Measurements from ENCODE around the gene ACTRT2. TPM values are rescaled to one million over a fixed set of nuclear protein-coding genes. Genes with fewer than 3 reads are reported as not detected.

Gene ACTRT2
- total RNA-seq, 4 donors from 2014 or later = not detected

DNA sequence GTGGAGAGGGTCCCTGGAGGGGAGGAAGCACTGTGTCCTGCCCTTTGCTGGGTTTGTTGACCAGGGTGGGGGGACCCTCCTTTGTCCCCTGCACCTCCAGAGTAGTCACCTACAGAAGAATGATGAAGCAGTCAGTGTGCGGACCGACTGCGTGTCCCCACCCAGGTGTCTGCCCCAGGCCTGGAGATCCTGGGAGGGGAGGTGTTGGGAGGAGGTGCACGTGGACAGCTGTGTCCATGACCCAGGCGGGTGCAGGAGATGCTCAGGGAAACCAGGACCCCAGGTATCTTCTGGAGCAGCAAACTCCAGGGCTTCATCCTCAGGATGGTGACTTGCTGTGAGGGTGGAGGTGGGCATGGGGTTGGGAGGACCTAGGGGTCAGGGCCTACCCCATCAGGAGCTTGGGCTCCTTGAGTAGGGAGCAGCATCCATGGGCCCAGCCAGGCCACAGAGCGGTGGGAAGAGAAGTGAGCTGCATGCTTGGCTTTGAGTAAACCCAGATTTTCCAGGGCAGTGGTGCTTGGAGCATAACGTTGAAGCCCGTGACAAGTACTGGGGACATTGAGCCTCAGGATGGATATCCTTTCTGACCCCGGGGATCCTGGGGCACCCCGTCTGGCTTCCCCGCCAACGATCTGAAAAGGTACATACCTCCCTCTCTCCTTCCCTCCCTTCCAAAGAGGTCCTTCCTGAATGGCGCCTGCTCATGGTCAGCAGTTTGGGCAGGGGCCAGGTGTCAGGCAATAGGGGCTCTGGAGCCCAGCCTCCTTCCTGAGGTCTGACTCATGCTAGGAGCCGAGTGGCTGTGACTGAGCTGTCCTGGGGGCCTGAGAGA, 13.7 kb downstream of the ACTRT2 start:
- no peaks in the 10 kb centered on the region for H3K9me3 ChIP-seq
- peaks cover 19 to 27% (median 26%) of the 10 kb centered on the region in 3 donors for H3K27me3 ChIP-seq
- H3K4me1 ChIP-seq = no peaks in the 10 kb centered on the region
- no peak overlapping the region for H3K27ac ChIP-seq
- no peaks in the 10 kb centered on the region for H3K36me3 ChIP-seq
- DNase-seq = no peak
- intact Hi-C loops (cut with DNase I; ENCODE audit: low total_unique reads) = no loop called here
- TF ChIP-seq POLR2A (IDR thresholded peaks at IDR 0.05) = no peak
- TF ChIP-seq, protein P1, sequence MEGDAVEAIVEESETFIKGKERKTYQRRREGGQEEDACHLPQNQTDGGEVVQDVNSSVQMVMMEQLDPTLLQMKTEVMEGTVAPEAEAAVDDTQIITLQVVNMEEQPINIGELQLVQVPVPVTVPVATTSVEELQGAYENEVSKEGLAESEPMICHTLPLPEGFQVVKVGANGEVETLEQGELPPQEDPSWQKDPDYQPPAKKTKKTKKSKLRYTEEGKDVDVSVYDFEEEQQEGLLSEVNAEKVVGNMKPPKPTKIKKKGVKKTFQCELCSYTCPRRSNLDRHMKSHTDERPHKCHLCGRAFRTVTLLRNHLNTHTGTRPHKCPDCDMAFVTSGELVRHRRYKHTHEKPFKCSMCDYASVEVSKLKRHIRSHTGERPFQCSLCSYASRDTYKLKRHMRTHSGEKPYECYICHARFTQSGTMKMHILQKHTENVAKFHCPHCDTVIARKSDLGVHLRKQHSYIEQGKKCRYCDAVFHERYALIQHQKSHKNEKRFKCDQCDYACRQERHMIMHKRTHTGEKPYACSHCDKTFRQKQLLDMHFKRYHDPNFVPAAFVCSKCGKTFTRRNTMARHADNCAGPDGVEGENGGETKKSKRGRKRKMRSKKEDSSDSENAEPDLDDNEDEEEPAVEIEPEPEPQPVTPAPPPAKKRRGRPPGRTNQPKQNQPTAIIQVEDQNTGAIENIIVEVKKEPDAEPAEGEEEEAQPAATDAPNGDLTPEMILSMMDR (IDR thresholded peaks at IDR 0.05 in 4 of 5, conservative IDR thresholded peaks at IDR 0.05 in 1 of 5) = no peak
- in situ Hi-C loops (cut with MboI; ENCODE audit: low sequenced_read_pairs in 4 of 4) = no loop called here
- no peak overlapping the region for H3K4me3 ChIP-seq
- no peak for ATAC-seq

GRCh38 chr1:3035563-3036446, 14.5 kb downstream of the ACTRT2 start:
- Histone ChIP-seq H3K9me3 (no peaks in the 10 kb centered on the region), H3K4me3 (no peak overlapping the region), H3K27ac (no peak overlapping the region), H3K27me3 (peaks cover 22 to 25% (median 22%) of the 10 kb centered on the region in 3 donors), H3K4me1 (no peaks in the 10 kb centered on the region), H3K36me3 (no peaks in the 10 kb centered on the region)
- ATAC-seq = peak in 1 of 2 donors; percentile 22
- no peak for DNase-seq
- intact Hi-C loops (cut with DNase I; ENCODE audit: low total_unique reads) = no loop called here
- in situ Hi-C loops (cut with MboI; ENCODE audit: low sequenced_read_pairs in 4 of 4) = no loop called here
- TF ChIP-seq, protein P1 (IDR thresholded peaks at IDR 0.05 in 4 of 5, conservative IDR thresholded peaks at IDR 0.05 in 1 of 5) = no peak
- TF ChIP-seq POLR2A (IDR thresholded peaks at IDR 0.05) = no peak

DNA sequence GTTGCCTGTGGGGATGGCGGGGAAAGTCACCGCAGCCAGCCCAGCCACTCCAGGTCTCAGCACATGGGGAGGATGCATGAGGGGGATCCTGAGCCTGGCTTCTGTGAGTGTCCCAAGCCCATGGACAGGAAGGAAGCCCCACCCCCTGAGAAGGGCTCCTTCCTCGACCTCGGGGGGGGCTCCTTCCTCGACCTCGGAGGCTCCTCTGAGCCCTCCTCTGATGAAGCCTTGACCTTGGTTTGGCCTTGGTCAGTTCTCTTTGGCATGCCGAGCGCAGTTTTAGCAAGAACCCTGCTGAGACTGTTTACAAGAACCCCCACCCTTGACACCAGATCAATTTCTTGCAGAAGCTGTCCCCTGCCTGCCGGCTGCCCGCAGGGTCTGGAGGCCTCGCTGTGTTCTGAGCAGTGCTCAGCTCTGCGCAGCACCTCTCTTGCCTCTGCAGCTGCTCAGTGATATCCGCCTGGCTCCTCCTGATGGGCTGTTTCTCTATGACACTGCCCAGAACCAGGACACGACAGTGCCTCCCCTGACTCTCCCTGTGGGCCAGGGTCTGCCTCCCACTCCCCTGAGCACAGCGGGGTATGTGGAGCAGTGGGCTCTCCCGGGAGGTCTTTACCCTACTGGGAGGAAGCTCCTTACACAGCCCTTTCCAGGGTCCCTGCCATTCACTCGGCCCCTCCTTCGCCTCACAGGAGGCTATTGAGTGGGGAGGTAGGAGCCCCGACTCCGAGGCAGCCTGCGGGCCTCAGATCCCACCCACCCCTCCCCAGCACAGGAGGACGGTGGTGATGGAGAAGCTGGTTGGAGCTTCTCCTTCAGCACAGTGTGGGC, 15.4 kb downstream of the ACTRT2 start:
- no peak overlapping the region for H3K4me3 ChIP-seq
- no peak overlapping the region for H3K27ac ChIP-seq
- TF ChIP-seq, protein P1 (IDR thresholded peaks at IDR 0.05 in 4 of 5, conservative IDR thresholded peaks at IDR 0.05 in 1 of 5) = no peak
- TF ChIP-seq POLR2A (IDR thresholded peaks at IDR 0.05) = no peak
- no peak for ATAC-seq
- H3K36me3 ChIP-seq = no peaks in the 10 kb centered on the region
- peaks cover 18 to 25% (median 22%) of the 10 kb centered on the region in 3 donors for H3K27me3 ChIP-seq
- no peaks in the 10 kb centered on the region for H3K4me1 ChIP-seq
- in situ Hi-C loops (cut with MboI; ENCODE audit: low sequenced_read_pairs in 4 of 4) (no loop called here), intact Hi-C loops (cut with DNase I; ENCODE audit: low total_unique reads) (no loop called here)
- H3K9me3 ChIP-seq = no peaks in the 10 kb centered on the region
- no peak for DNase-seq

DNA sequence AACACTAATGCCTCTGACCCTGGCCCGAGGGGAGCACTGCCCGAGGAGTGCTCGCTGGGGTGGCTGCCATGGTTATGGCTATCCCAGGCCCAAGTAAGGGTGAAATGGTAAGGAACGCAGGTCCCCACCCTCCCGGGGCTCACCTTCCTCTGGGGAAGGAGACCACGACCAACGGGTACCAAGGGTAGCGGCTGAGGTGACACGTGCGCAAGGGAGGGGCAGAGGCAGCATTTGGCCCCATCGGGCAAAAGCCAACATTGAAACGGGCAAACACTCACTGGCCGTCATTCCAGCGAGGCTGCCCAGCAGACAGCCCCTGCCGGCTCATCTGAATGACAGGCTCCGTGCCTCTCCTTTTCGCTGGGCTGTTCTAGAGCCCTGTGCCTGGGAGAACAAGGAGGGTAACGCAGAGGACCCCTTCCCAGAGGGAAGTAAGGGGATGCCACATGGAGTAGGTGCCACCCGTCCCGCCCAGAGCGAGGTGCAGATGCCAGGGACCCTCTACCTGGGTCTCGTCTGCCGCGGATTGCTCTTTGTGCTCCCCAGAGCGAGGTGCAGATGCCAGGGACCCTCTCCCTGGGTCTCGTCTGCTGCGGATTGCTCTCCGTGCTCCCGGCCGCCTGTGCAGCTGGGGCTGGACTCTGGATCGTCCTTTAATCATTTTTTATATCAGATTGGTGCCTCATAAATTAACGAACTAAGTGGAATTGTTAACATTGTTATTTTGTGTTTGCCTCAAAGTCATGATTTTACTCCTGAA, 16.2 kb downstream of the ACTRT2 start:
- intact Hi-C loops (cut with DNase I; ENCODE audit: low total_unique reads) = no loop called here
- Histone ChIP-seq H3K27me3 (peaks cover 18 to 25% (median 22%) of the 10 kb centered on the region in 3 donors), H3K27ac (no peak overlapping the region), H3K36me3 (no peaks in the 10 kb centered on the region), H3K4me1 (no peaks in the 10 kb centered on the region), H3K9me3 (no peaks in the 10 kb centered on the region), H3K4me3 (no peak overlapping the region)
- no peak for DNase-seq
- in situ Hi-C loops (cut with MboI; ENCODE audit: low sequenced_read_pairs in 4 of 4) = no loop called here
- TF ChIP-seq POLR2A (IDR thresholded peaks at IDR 0.05) = no peak
- TF ChIP-seq, protein P1 (IDR thresholded peaks at IDR 0.05 in 4 of 5, conservative IDR thresholded peaks at IDR 0.05 in 1 of 5) = no peak
- ATAC-seq = no peak

Data from gastrocnemius medialis (tissue), 4 donors.